H1 (cell line): Measurements from ENCODE around the gene LIN28A. TPM values are rescaled to one million over a fixed set of nuclear protein-coding genes. Genes with fewer than 3 reads are reported as not detected.

ENCODE experiments used
- CTCF ChIA-PET: fragments of 300-600 bp; sonication (Branson Sonifier 250); formaldehyde crosslinking; loops from one replicate; lab custom pipeline; 2021; ENCODE audit not compliant: partially characterized antibody; lab: Charles Lee
- POLR2A ChIA-PET: fragments of 300-600 bp; sonication (Branson Sonifier 250); formaldehyde crosslinking; loops from one replicate; lab custom pipeline; 2021; ENCODE audit warnings: inconsistent platforms; ENCODE audit not compliant: partially characterized antibody; lab: Charles Lee
- DNase-seq, 2 experiments: peaks; one replicate each; pipeline versions ENCODE4 v3.0.0 to v3.0.0-alpha.2; 2010 to 2022; ENCODE audit warnings: low spot score in 2 of 2, low read depth in 1 of 2, mixed read lengths in 1 of 2
- FAIRE-seq: peaks from 2 replicates; lab custom pipeline; 2011; peaks lifted over from hg19 to GRCh38; lab: Jason Lieb, UNC
- H2AFZ ChIP-seq: 2 replicates; pipeline ENCODE4 v1.8.1; 2012; ENCODE audit warnings: low read length, inconsistent platforms
- H2AK5ac ChIP-seq: 2 replicates; pipeline ENCODE4 v1.6.1; 2013; ENCODE audit warnings: low read depth, low read length
- H2BK120ac ChIP-seq: replicated peaks from 2 replicates; pipeline ENCODE3; 2013; ENCODE audit warnings: low read depth, low read length, inconsistent platforms
- H2BK12ac ChIP-seq: 2 replicates; pipeline ENCODE4 v1.6.1; 2013; ENCODE audit warnings: low read depth, low read length
- H2BK15ac ChIP-seq: 2 replicates; pipeline ENCODE4 v1.6.1; 2013; ENCODE audit warnings: low read length
- H2BK20ac ChIP-seq: 2 replicates; pipeline ENCODE4 v1.6.1; 2013; ENCODE audit warnings: low read length
- H2BK5ac ChIP-seq: 2 replicates; pipeline ENCODE4 v1.6.1; 2013; ENCODE audit warnings: low read depth, low read length
- H3K14ac ChIP-seq: 2 replicates; pipeline ENCODE4 v1.6.1; 2013; ENCODE audit warnings: inconsistent platforms; ENCODE audit not compliant: insufficient read length
- H3K18ac ChIP-seq: 2 replicates; pipeline ENCODE4 v1.6.1; 2013; ENCODE audit warnings: low read length; ENCODE audit errors: extremely low read depth
- H3K23ac ChIP-seq: 2 replicates; pipeline ENCODE4 v1.6.1; 2013; ENCODE audit warnings: inconsistent platforms; ENCODE audit not compliant: insufficient read length
- H3K23me2 ChIP-seq: 2 replicates; pipeline ENCODE4 v1.6.1; 2013; ENCODE audit warnings: low read depth, low read length
- H3K27ac ChIP-seq: 2 replicates; pipeline ENCODE4 v1.6.1; 2011; ENCODE audit warnings: low read depth, low read length, inconsistent platforms
- H3K27me3 ChIP-seq, 4 experiments: replicated peaks in 1 of 4; 1 replicate in 1 of 4; 2 replicates in 3 of 4; pipeline versions ENCODE4 v1.6.1 to v1.8.1; 2011 to 2013; ENCODE audit warnings: low read length in 3 of 4, mild to moderate bottlenecking in 3 of 4, inconsistent platforms in 2 of 4, mixed read lengths in 2 of 4, moderate library complexity in 1 of 4; ENCODE audit not compliant: control insufficient read depth in 3 of 4, insufficient read depth in 3 of 4; ENCODE audit errors: extremely low read depth in 1 of 4
- H3K36me3 ChIP-seq, 4 experiments: 2 replicates each; pipeline versions ENCODE4 v1.6.1 to v1.8.1; 2011 to 2013; ENCODE audit warnings: mild to moderate bottlenecking in 4 of 4, low read length in 3 of 4, moderate library complexity in 2 of 4, control low read depth in 1 of 4, inconsistent platforms in 1 of 4; ENCODE audit not compliant: insufficient read depth in 4 of 4, control insufficient read depth in 2 of 4
- H3K4ac ChIP-seq: replicated peaks from 2 replicates; pipeline ENCODE3; 2013; ENCODE audit warnings: low read length, low read depth, mixed read lengths, inconsistent platforms; ENCODE audit not compliant: insufficient read length
- H3K4me1 ChIP-seq, 4 experiments: replicated peaks in 1 of 4; 1 replicate in 1 of 4; 2 replicates in 3 of 4; pipeline versions ENCODE4 v1.6.1 to v1.8.1; 2011 to 2013; ENCODE audit warnings: low read length in 3 of 4, inconsistent platforms in 2 of 4, mixed read lengths in 1 of 4; ENCODE audit not compliant: insufficient read depth in 4 of 4, control insufficient read depth in 3 of 4
- H3K4me2 ChIP-seq, 2 experiments: 2 replicates each; pipeline versions ENCODE4 v1.6.1 to v1.8.1; 2011 to 2013; ENCODE audit warnings: low read depth in 2 of 2, low read length in 2 of 2, control low read depth in 1 of 2, inconsistent platforms in 1 of 2, mild to moderate bottlenecking in 1 of 2; ENCODE audit not compliant: insufficient read depth in 1 of 2
- H3K4me3 ChIP-seq, 4 experiments: fragments of 200-600, 300-600 bp in 1 of 4; sonication (generic), shearing (Covaris generic), sonication (Bioruptor Twin) in 1 of 4; 2 replicates each; pipeline versions ENCODE4 v1.5.1 to v1.8.1; 2011 to 2016; ENCODE audit warnings: low read length in 4 of 4, low read depth in 3 of 4, control low read depth in 2 of 4, inconsistent platforms in 2 of 4, mild to moderate bottlenecking in 2 of 4, mixed read lengths in 1 of 4, moderate library complexity in 1 of 4; ENCODE audit not compliant: insufficient read depth in 2 of 4; ENCODE audit errors: extremely low read depth in 1 of 4
- H3K56ac ChIP-seq: replicated peaks from 2 replicates; pipeline ENCODE3; 2013; ENCODE audit warnings: low read depth, mild to moderate bottlenecking, mixed read lengths, low read length, inconsistent platforms; ENCODE audit not compliant: insufficient read length
- H3K79me1 ChIP-seq: 2 replicates; pipeline ENCODE4 v1.6.1; 2013; ENCODE audit warnings: low read depth, low read length, control low read depth
- H3K79me2 ChIP-seq, 2 experiments: 2 replicates each; pipeline versions ENCODE4 v1.6.1 to v1.8.1; 2012 to 2013; ENCODE audit warnings: low read length in 2 of 2, mild to moderate bottlenecking in 2 of 2, inconsistent platforms in 1 of 2; ENCODE audit not compliant: insufficient read depth in 2 of 2, control insufficient read depth in 1 of 2
- H3K9ac ChIP-seq, 4 experiments: replicated peaks in 1 of 4; 1 replicate in 1 of 4; 2 replicates in 3 of 4; pipeline versions ENCODE4 v1.6.1 to v1.8.1; 2011 to 2013; ENCODE audit warnings: low read depth in 3 of 4, low read length in 3 of 4, control low read depth in 2 of 4, mild to moderate bottlenecking in 2 of 4, moderate library complexity in 2 of 4, inconsistent platforms in 1 of 4; ENCODE audit errors: extremely low read depth in 1 of 4
- H3K9me3 ChIP-seq, 2 experiments: 2 replicates each; pipeline versions ENCODE4 v1.6.1 to v1.8.1; 2012 to 2013; ENCODE audit warnings: mild to moderate bottlenecking in 2 of 2, moderate library complexity in 2 of 2, control low read depth in 1 of 2, inconsistent platforms in 1 of 2, low read depth in 1 of 2, low read length in 1 of 2, mixed read lengths in 1 of 2; ENCODE audit not compliant: insufficient read depth in 2 of 2
- H4K20me1 ChIP-seq, 2 experiments: replicated peaks in 1 of 2; 2 replicates each; pipeline versions ENCODE3 to v1.8.1; 2011 to 2013; ENCODE audit warnings: inconsistent platforms in 2 of 2, low read length in 2 of 2, mild to moderate bottlenecking in 1 of 2; ENCODE audit not compliant: insufficient read depth in 2 of 2, control insufficient read depth in 1 of 2
- H4K5ac ChIP-seq: 2 replicates; pipeline ENCODE4 v1.6.1; 2013; ENCODE audit warnings: low read length, low read depth, mixed read lengths, inconsistent platforms; ENCODE audit not compliant: insufficient read length
- H4K8ac ChIP-seq: 2 replicates; pipeline ENCODE4 v1.8.0; 2013; ENCODE audit warnings: mild to moderate bottlenecking, moderate library complexity, low read length, inconsistent platforms; ENCODE audit not compliant: insufficient read depth; ENCODE audit errors: extremely low read depth
- H4K91ac ChIP-seq: replicated peaks from 2 replicates; pipeline ENCODE3; 2013; ENCODE audit warnings: low read length, mixed read lengths, inconsistent platforms; ENCODE audit not compliant: insufficient read length
- CHD1 ChIP-seq: IDR thresholded peaks from 2 replicates; pipeline ENCODE4 v1.6.1; 2012; ENCODE audit warnings: low read depth, low read length, improper control_type of control experiment
- HDAC2 ChIP-seq, 2 experiments: fragments of 300-600 bp in 1 of 2; sonication (generic) in 1 of 2; IDR thresholded peaks; 2 replicates each; pipeline ENCODE4 v1.6.1; 2011 to 2012; ENCODE audit warnings: low read depth in 2 of 2, low read length in 2 of 2, mild to moderate bottlenecking in 2 of 2, moderate library complexity in 2 of 2, borderline replicate concordance in 1 of 2, inconsistent platforms in 1 of 2
- POLR2A ChIP-seq, 2 experiments: IDR thresholded peaks; 1 replicate in 1 of 2; 2 replicates in 1 of 2; pipeline ENCODE4 v1.6.1; 2011; ENCODE audit warnings: low read depth in 2 of 2, low read length in 2 of 2, mild to moderate bottlenecking in 2 of 2; ENCODE audit errors: control extremely low read depth in 1 of 2
- RBBP5 ChIP-seq: IDR thresholded peaks from 2 replicates; pipeline ENCODE4 v1.7.1; 2012; ENCODE audit warnings: low read depth, mild to moderate bottlenecking, inconsistent platforms, low read length, moderate library complexity, borderline replicate concordance
- SIN3A ChIP-seq, 2 experiments: IDR thresholded peaks in 1 of 2; conservative IDR thresholded peaks in 1 of 2; 2 replicates each; pipeline ENCODE4 v1.6.1; 2011 to 2012; ENCODE audit warnings: low read length in 2 of 2, improper control_type of control experiment in 1 of 2, low read depth in 1 of 2, mild to moderate bottlenecking in 1 of 2
- TBP ChIP-seq: IDR thresholded peaks from 2 replicates; pipeline ENCODE4 v1.6.1; 2011; ENCODE audit warnings: low read depth, low read length, improper control_type of control experiment
- WGBS, 2 experiments: shearing (Covaris generic) in 1 of 2; methylation state at CpG; one replicate each; pipeline versions ENCODE4 v1.1.6 to v1.1.7; 2013 to 2015; ENCODE audit warnings: low lambda C conversion rate in 2 of 2, mixed read lengths in 2 of 2, inconsistent platforms in 1 of 2, low coverage in 1 of 2, missing lambda C conversion rate in 1 of 2; ENCODE audit not compliant: insufficient replicate concordance in 2 of 2, insufficient coverage in 1 of 2, insufficient read length in 1 of 2; ENCODE audit errors: extremely low coverage in 1 of 2, missing lambda C conversion rate in 1 of 2; 5-methylcytosine and 5-hydroxymethylcytosine counted together
- long read RNA-seq, 2 experiments: library from RNA in 1 of 2; library from capped mRNA in 1 of 2; stranded (forward); transcript quantifications; one replicate each; pipeline ENCODE4 v2.0.0, GENCODE V29; 2021; ENCODE audit warnings: inconsistent platforms in 1 of 2
- polyA minus RNA-seq, 3 experiments: library from RNA; depleted of rRNA, polyadenylated mRNA; stranded (reverse); fragments of >200 nt; gene quantifications; 1 replicate in 2 of 3; 2 replicates in 1 of 3; pipeline ENCODE4 v1.2.3, GENCODE V29; 2011
- polyA plus RNA-seq, 7 experiments: library from polyadenylated mRNA; depleted of rRNA in 3 of 7; stranded (reverse) in 5 of 7; unstranded in 2 of 7; fragments of >200 nt in 5 of 7; fragments of 200-250 nt in 2 of 7; gene quantifications; 1 replicate in 5 of 7; 2 replicates in 1 of 7; 4 replicates in 1 of 7; pipeline versions ENCODE4 v1.2.1 to v1.2.3, GENCODE V29; 2011 to 2013; ENCODE audit warnings: missing spikeins in 2 of 7, mixed read lengths in 2 of 7
- total RNA-seq: library from RNA; stranded (reverse); fragmentation: NEBNext Ultra II Directional; extraction: Animal tissue kit (Norgen Biotek cat#: 25700); gene quantifications from 2 replicates; pipeline ENCODE4 v1.2.1, GENCODE V29; 2021

The LIN28A gene
- total RNA-seq (1,467 and 1,486 TPM in 2 replicates), polyA plus RNA-seq (2011; rRNA removed) (313 and 403 TPM in 2 replicates), polyA minus RNA-seq (2011; rRNA and poly(A)+ RNA removed) (998 and 1,147 TPM in 2 replicates)
- 514 TPM for polyA plus RNA-seq (2011; cell fraction: cytosol; rRNA removed)
- 204 TPM for polyA plus RNA-seq (2011; cell fraction: nucleus; rRNA removed)
- 820 to 1,133 TPM (median 823 TPM) in 4 replicates for polyA plus RNA-seq (2012, experiment 1 of 2)
- polyA plus RNA-seq (2012, experiment 2 of 2), result 884 TPM
- polyA plus RNA-seq (2013, experiment 1 of 2), result 655 TPM
- 668 TPM for polyA plus RNA-seq (2013, experiment 2 of 2)
- 878 TPM for polyA minus RNA-seq (2011; cell fraction: cytosol; rRNA and poly(A)+ RNA removed)
- 369 TPM for polyA minus RNA-seq (2011; cell fraction: nucleus; rRNA and poly(A)+ RNA removed)
- long read RNA-seq, experiment 1, full-length matches to known transcripts, result 52 of 570 reads
- long read RNA-seq, experiment 1, partial matches to known transcripts, result 518 of 570 reads
- long read RNA-seq, experiment 1, other reads (novel, unspliced or antisense), result 0 of 570 reads
- long read RNA-seq, experiment 2, partial matches to known transcripts, result 32 of 58 reads
- long read RNA-seq, experiment 2, other reads (novel, unspliced or antisense), result 26 of 58 reads

GRCh38 chr1:26410706-26411623 is at the start of gene LIN28A:
Gene LIN28A, plus strand, starts transcription at chr1:26410817. Its CDS starts 75 bp downstream, at chr1:26410892.
- CTCF ChIA-PET, result interaction anchor here (1.0 to 3.2 kb wide), 10 partner anchors 9 to 132 kb away, joined by 3 to 22 read pairs (median 4); partner anchors contain the start of genes DHDDS and SH3BGRL3
- Histone ChIP-seq H2BK5ac (peak within 1 kb of the TSS; percentile 99), H2BK15ac (peak within 1 kb of the TSS; percentile 88), H4K8ac (peak within 1 kb of the TSS; percentile 91), H3K56ac (peak within 1 kb of the TSS; percentile 97), H2BK20ac (peak within 1 kb of the TSS; percentile 92), H2BK120ac (peak within 1 kb of the TSS; percentile 93), H3K27ac (peak within 1 kb of the TSS; percentile 94), H3K23ac (no peak within 1 kb of the TSS), H3K4me2 (peak within 1 kb of the TSS; percentile 92 to 96), H3K79me2 (peaks cover 12 to 51% of the 10 kb centered on the region in 2 experiments; a peak in 3 of 4 replicates), H3K18ac (peak within 1 kb of the TSS; percentile 99), H3K27me3 (no peaks in the 10 kb centered on the region), H3K4me3 (peak within 1 kb of the TSS; percentile 78 to 98 (median 89)), H4K91ac (peak within 1 kb of the TSS; percentile 99), H2AK5ac (peak within 1 kb of the TSS; percentile 95), H3K36me3 (peaks cover 7 to 49% (median 17%) of the 10 kb centered on the region in 4 experiments; a peak in 7 of 8 replicates), H3K23me2 (peaks cover 29% of the 10 kb centered on the region), H3K79me1 (no peaks in the 10 kb centered on the region; the same call in 1 of the 2 replicates), H3K14ac (peak within 1 kb of the TSS; percentile 97), H2BK12ac (peak within 1 kb of the TSS; percentile 97), H3K9ac (peak within 1 kb of the TSS; percentile 87 to 95 (median 92)), H3K4me1 (peaks cover under 1 to 24% (median 10%) of the 10 kb centered on the region in 4 experiments), H4K20me1 (peaks cover 0 to 8% of the 10 kb centered on the region in 2 experiments), H4K5ac (peak within 1 kb of the TSS; percentile 98), H3K9me3 (no peaks in the 10 kb centered on the region), H3K4ac (peak within 1 kb of the TSS; percentile 100), H2AFZ (no peak within 1 kb of the TSS)
- 2% methylated on average over 61 of the region's 70 CpGs; no CpG with 5 or more reads in 1 of the 2 experiments for WGBS, 2 experiments
- POLR2A ChIA-PET, result interaction anchor here (0.5 to 8.6 kb wide), 43 partner anchors 8 to 484 kb away, joined by 3 to 166 read pairs (median 4); partner anchors contain the start of genes CD52, CRYBG2, DHDDS and HMGN2
- peak in 1 of 2 experiments; percentile 59 for DNase-seq
- FAIRE-seq, result no peak
- TF ChIP-seq HDAC2 (IDR thresholded peaks at IDR 0.05; ENCODE audit: borderline replicate concordance in 1 of 2, low read depth in 2 of 2, low read length in 2 of 2) (no peak; a peak in 1 of 4 replicates), SIN3A (conservative IDR thresholded peaks at IDR 0.05 in 1 of 2, IDR thresholded peaks at IDR 0.05 in 1 of 2; ENCODE audit: low read depth in 1 of 2, low read length in 2 of 2) (0 out of 4 replicates have a peak, but pooled peaks of 1 of the 2 experiments have one; percentile 11), RBBP5 (no peak), CHD1 (peak; percentile 51; the same call in 1 of the 2 replicates), POLR2A (IDR thresholded peaks at IDR 0.05; ENCODE audit: control extremely low read depth in 1 of 2, low read depth in 2 of 2, low read length in 2 of 2) (peak; percentile 76 to 83), TBP (peak; percentile 88)
